MM.1S (cell line): Measurements from ENCODE around the gene SLC26A5.

Experiments used
- EZH2 ChIP-seq: fragments of 300-600 bp; sonication (generic); optimal IDR thresholded peaks from 2 replicates; pipeline ENCODE3; 2017; ENCODE audit warnings: low read depth, mild to moderate bottlenecking, antibody characterized with exemption, low read length, mixed read lengths
- EZH2phosphoT487 ChIP-seq: fragments of 300-600 bp; sonication (generic); IDR thresholded peaks from 2 replicates; pipeline ENCODE4 v1.6.1; 2018; ENCODE audit warnings: antibody characterized with exemption, low read length
- TF ChIP-seq, protein P1 (sequence below): fragments of 300-600 bp; sonication (generic); IDR thresholded peaks from 2 replicates; pipeline ENCODE4 v1.5.1; 2016; ENCODE audit warnings: antibody characterized with exemption, low read length, mixed read lengths

GRCh38 chr7:103437623-103438022, 8.4 kb downstream of the SLC26A5 start:
- TF ChIP-seq, protein P1, sequence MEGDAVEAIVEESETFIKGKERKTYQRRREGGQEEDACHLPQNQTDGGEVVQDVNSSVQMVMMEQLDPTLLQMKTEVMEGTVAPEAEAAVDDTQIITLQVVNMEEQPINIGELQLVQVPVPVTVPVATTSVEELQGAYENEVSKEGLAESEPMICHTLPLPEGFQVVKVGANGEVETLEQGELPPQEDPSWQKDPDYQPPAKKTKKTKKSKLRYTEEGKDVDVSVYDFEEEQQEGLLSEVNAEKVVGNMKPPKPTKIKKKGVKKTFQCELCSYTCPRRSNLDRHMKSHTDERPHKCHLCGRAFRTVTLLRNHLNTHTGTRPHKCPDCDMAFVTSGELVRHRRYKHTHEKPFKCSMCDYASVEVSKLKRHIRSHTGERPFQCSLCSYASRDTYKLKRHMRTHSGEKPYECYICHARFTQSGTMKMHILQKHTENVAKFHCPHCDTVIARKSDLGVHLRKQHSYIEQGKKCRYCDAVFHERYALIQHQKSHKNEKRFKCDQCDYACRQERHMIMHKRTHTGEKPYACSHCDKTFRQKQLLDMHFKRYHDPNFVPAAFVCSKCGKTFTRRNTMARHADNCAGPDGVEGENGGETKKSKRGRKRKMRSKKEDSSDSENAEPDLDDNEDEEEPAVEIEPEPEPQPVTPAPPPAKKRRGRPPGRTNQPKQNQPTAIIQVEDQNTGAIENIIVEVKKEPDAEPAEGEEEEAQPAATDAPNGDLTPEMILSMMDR, result no peak
- TF ChIP-seq EZH2 (no peak), EZH2phosphoT487 (no peak)
